Prostate gland (tissue), 2 donors: Measurements from ENCODE around the gene MLX.

Experiments used
- CTCF ChIP-seq, 4 experiments: fragments of 200-600 bp in 2 of 4; fragments of 450-650 bp in 2 of 4; sonication (generic) in 2 of 4; IDR thresholded peaks; 1 replicate in 3 of 4; 2 replicates in 1 of 4; pipeline ENCODE4 v1.5.1; 2016 to 2019; ENCODE audit warnings: antibody characterized with exemption in 4 of 4, mild to moderate bottlenecking in 2 of 4, moderate library complexity in 2 of 4
- POLR2A ChIP-seq: fragments of 450-650 bp; IDR thresholded peaks from one replicate; pipeline ENCODE4 v1.6.1; 2016; ENCODE audit warnings: antibody characterized with exemption, mild to moderate bottlenecking
- POLR2AphosphoS5 ChIP-seq: sonication (generic); formaldehyde crosslinking; IDR thresholded peaks from one replicate; pipeline ENCODE4 v1.6.1; 2017; ENCODE audit warnings: antibody characterized with exemption

GRCh38 chr17:42609182-42609813, 42.4 kb downstream of the MLX start, which contains the start of the genes RETREG3 and TUBG1:
- TF ChIP-seq CTCF (IDR thresholded peaks at IDR 0.05) = peak in 2 of 4 experiments; percentile 33 to 45
- peak; percentile 96 for TF ChIP-seq POLR2A
- peak; percentile 99 for TF ChIP-seq POLR2AphosphoS5
